ENCODE results near the gene TECPR1.

The TECPR1 gene

GRCh38 chr7:98244871-98245270 lies 7.2 kb downstream of the TECPR1 start:
- Histone ChIP-seq H3K4me3 (ENCODE audit: insufficient read length, low read depth) (no peak overlapping the region), H3K4me1 (ENCODE audit: insufficient read depth, insufficient read length) (peaks cover 2% of the 10 kb centered on the region), H3K9ac (ENCODE audit: insufficient read length, low read depth) (no peak overlapping the region), H3K9me3 (ENCODE audit: insufficient read depth, low read length) (no peaks in the 10 kb centered on the region), H3K36me3 (ENCODE audit: insufficient read depth, insufficient read length, low read length) (peaks cover 8% of the 10 kb centered on the region), H3K27me3 (ENCODE audit: insufficient read depth, insufficient read length) (no peaks in the 10 kb centered on the region)
- TF ChIP-seq ZNF274 (IDR thresholded peaks at IDR 0.05; ENCODE audit: low read depth, low read length): no peak
- no peak for TF ChIP-seq SUZ12 (IDR thresholded peaks at IDR 0.05; ENCODE audit: extremely low read depth, insufficient read depth, insufficient read length)
- TF ChIP-seq YY1 (IDR thresholded peaks at IDR 0.05; ENCODE audit: insufficient read depth, insufficient read length): no peak
- no peak for DNase-seq (ENCODE audit: low read depth, low spot score)

DNA sequence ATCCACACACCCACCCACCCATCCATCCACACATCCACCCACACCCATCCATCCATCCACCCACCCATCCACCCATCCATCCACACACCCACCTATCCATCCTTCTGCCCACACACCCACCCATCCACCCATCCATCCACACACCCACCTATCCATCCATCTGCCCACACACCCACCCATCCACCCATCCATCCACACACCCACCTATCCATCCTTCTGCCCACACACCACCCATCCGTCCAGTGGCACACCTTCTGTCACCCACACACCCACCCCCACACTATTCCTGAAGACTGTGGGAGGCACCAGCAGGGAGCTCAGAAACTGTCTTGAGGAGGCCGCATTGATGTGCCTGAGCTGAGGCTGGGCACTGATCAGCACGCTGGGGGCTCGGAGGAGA lies 9.1 kb downstream of the TECPR1 start:
- H3K36me3 ChIP-seq (ENCODE audit: insufficient read depth, insufficient read length, low read length): peaks cover 16% of the 10 kb centered on the region
- no peaks in the 10 kb centered on the region for H3K9me3 ChIP-seq (ENCODE audit: insufficient read depth, low read length)
- no peak overlapping the region for H3K9ac ChIP-seq (ENCODE audit: insufficient read length, low read depth)
- no peak overlapping the region for H3K4me3 ChIP-seq (ENCODE audit: insufficient read length, low read depth)
- H3K27me3 ChIP-seq (ENCODE audit: insufficient read depth, insufficient read length): no peaks in the 10 kb centered on the region
- peaks cover 2% of the 10 kb centered on the region for H3K4me1 ChIP-seq (ENCODE audit: insufficient read depth, insufficient read length)
- DNase-seq (ENCODE audit: low read depth, low spot score): no peak
- TF ChIP-seq YY1 (IDR thresholded peaks at IDR 0.05; ENCODE audit: insufficient read depth, insufficient read length) (no peak), ZNF274 (IDR thresholded peaks at IDR 0.05; ENCODE audit: low read depth, low read length) (no peak), SUZ12 (IDR thresholded peaks at IDR 0.05; ENCODE audit: extremely low read depth, insufficient read depth, insufficient read length) (no peak)

DNA sequence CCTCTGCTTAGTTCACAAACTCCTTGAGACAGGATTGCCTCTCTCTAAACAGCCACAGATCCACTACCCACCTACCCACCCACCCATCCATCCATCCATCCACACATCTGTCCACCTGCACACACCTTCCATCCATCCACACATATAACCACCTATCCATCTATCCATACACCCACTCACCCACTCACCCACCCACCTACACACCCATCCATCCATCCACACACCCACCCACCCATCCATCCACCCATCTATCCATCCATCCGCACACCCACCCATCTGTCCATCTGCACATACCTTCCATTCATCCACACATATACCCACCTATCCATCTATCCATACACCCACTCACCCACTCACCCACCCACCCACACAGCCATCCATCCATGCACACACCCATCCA lies 9.7 kb downstream of the TECPR1 start:
- TF ChIP-seq YY1 (IDR thresholded peaks at IDR 0.05; ENCODE audit: insufficient read depth, insufficient read length): no peak
- no peak for TF ChIP-seq SUZ12 (IDR thresholded peaks at IDR 0.05; ENCODE audit: extremely low read depth, insufficient read depth, insufficient read length)
- no peak for TF ChIP-seq ZNF274 (IDR thresholded peaks at IDR 0.05; ENCODE audit: low read depth, low read length)
- Histone ChIP-seq H3K9me3 (ENCODE audit: insufficient read depth, low read length) (no peaks in the 10 kb centered on the region), H3K9ac (ENCODE audit: insufficient read length, low read depth) (peak overlapping the region; percentile 3), H3K27me3 (ENCODE audit: insufficient read depth, insufficient read length) (no peaks in the 10 kb centered on the region), H3K4me1 (ENCODE audit: insufficient read depth, insufficient read length) (peaks cover 2% of the 10 kb centered on the region), H3K4me3 (ENCODE audit: insufficient read length, low read depth) (no peak overlapping the region), H3K36me3 (ENCODE audit: insufficient read depth, insufficient read length, low read length) (peaks cover 17% of the 10 kb centered on the region)
- DNase-seq (ENCODE audit: low read depth, low spot score): no peak

DNA sequence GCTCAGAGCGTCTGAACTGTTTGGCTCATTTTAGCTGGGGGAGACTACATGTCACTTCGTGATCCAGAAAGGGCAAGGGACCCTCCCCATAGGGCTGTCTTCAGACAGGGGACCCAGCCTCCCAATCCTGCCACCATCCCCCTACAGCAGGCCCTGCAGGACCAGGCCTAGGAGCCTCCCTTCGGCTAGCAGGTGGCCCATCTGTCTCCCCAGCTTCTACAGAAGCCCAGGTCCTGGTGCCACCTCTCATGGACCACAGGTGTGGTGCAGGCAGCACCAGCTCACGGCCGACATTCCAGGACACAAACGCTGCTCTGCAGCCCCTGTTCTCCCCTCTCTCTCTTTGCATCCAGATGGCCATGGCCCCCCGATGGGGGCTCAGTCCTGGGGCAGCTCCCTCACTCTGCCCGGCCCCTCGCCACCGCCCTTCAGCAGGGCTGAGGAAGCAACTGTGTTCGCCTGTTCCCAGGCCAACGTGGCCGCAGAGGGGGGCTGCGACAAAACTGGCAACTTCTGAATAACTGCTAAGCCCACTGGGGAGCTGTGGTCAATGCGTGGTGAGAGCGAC lies 10.3 kb downstream of the TECPR1 start:
- no peak for TF ChIP-seq ZNF274 (IDR thresholded peaks at IDR 0.05; ENCODE audit: low read depth, low read length)
- TF ChIP-seq SUZ12 (IDR thresholded peaks at IDR 0.05; ENCODE audit: extremely low read depth, insufficient read depth, insufficient read length): no peak
- no peak for TF ChIP-seq YY1 (IDR thresholded peaks at IDR 0.05; ENCODE audit: insufficient read depth, insufficient read length)
- Histone ChIP-seq H3K9ac (ENCODE audit: insufficient read length, low read depth) (peak overlapping the region; percentile 3), H3K27me3 (ENCODE audit: insufficient read depth, insufficient read length) (no peaks in the 10 kb centered on the region), H3K36me3 (ENCODE audit: insufficient read depth, insufficient read length, low read length) (peaks cover 17% of the 10 kb centered on the region), H3K4me3 (ENCODE audit: insufficient read length, low read depth) (no peak overlapping the region), H3K9me3 (ENCODE audit: insufficient read depth, low read length) (no peaks in the 10 kb centered on the region), H3K4me1 (ENCODE audit: insufficient read depth, insufficient read length) (peaks cover 2% of the 10 kb centered on the region)
- no peak for DNase-seq (ENCODE audit: low read depth, low spot score)

DNA sequence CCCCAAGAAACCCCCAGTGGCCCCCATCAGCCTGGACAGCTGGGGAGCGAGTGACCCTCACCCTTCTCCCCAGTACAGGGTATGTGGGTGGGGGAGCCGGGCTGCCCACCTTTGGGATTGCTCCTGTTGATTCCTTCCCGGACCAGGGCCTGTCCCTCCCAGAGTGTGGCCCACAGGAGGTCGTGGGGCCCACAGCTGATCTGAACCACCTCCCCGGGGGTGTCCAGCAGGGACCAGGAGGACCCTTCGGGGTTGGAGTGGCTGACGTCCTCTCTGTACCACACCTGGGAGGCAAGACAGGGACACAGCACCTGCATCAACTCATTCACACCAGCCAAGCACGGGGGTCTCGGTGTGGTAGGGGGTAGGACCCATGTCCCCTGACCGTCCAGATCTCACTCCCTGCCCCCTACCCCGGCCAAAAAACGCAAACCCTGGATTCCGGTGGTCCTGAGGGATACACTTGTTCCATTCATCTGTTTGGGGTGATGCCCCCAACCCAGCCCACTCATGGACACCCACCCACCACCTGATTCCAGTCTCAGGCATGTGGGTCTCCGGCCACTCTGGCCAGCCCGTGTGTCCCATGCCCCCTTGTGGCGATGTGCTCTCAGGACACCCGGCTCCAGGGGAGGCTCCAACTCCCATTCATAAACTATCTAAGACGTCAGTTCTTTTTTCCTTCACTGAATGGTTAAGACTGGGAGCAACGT lies 10.9 kb downstream of the TECPR1 start:
- no peak for TF ChIP-seq YY1 (IDR thresholded peaks at IDR 0.05; ENCODE audit: insufficient read depth, insufficient read length)
- no peak for TF ChIP-seq SUZ12 (IDR thresholded peaks at IDR 0.05; ENCODE audit: extremely low read depth, insufficient read depth, insufficient read length)
- TF ChIP-seq ZNF274 (IDR thresholded peaks at IDR 0.05; ENCODE audit: low read depth, low read length): no peak
- H3K4me3 ChIP-seq (ENCODE audit: insufficient read length, low read depth): no peak overlapping the region
- H3K9me3 ChIP-seq (ENCODE audit: insufficient read depth, low read length): no peaks in the 10 kb centered on the region
- no peak overlapping the region for H3K9ac ChIP-seq (ENCODE audit: insufficient read length, low read depth)
- peak; percentile 36 for DNase-seq (ENCODE audit: low read depth, low spot score)
- H3K36me3 ChIP-seq (ENCODE audit: insufficient read depth, insufficient read length, low read length): peaks cover 19% of the 10 kb centered on the region
- H3K27me3 ChIP-seq (ENCODE audit: insufficient read depth, insufficient read length): no peaks in the 10 kb centered on the region
- peaks cover 2% of the 10 kb centered on the region for H3K4me1 ChIP-seq (ENCODE audit: insufficient read depth, insufficient read length)

DNA sequence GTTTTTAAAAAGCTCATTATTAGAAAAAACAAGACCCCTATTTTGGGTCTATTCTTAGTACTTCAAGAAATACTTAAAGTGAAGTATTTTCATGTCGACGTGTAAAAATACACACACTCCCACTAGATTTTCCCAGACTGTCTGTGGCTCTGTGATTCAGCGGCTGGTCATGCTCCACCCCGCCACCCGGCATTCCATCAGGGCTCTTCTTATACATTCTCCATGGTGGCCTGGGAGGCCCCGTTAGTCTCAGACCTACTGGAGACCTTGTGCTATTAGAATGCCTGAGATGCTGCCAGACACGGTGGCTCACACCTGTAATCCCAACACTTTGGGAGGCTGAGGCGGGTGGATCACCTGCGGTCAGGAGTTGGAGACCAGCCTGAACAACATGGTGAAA lies 13.1 kb downstream of the TECPR1 start:
- H3K27me3 ChIP-seq (ENCODE audit: insufficient read depth, insufficient read length): no peaks in the 10 kb centered on the region
- no peak for TF ChIP-seq YY1 (IDR thresholded peaks at IDR 0.05; ENCODE audit: insufficient read depth, insufficient read length)
- peaks cover 15% of the 10 kb centered on the region for H3K36me3 ChIP-seq (ENCODE audit: insufficient read depth, insufficient read length, low read length)
- H3K4me3 ChIP-seq (ENCODE audit: insufficient read length, low read depth): no peak overlapping the region
- H3K4me1 ChIP-seq (ENCODE audit: insufficient read depth, insufficient read length): peaks cover 2% of the 10 kb centered on the region
- no peaks in the 10 kb centered on the region for H3K9me3 ChIP-seq (ENCODE audit: insufficient read depth, low read length)
- no peak overlapping the region for H3K9ac ChIP-seq (ENCODE audit: insufficient read length, low read depth)
- no peak for DNase-seq (ENCODE audit: low read depth, low spot score)

DNA sequence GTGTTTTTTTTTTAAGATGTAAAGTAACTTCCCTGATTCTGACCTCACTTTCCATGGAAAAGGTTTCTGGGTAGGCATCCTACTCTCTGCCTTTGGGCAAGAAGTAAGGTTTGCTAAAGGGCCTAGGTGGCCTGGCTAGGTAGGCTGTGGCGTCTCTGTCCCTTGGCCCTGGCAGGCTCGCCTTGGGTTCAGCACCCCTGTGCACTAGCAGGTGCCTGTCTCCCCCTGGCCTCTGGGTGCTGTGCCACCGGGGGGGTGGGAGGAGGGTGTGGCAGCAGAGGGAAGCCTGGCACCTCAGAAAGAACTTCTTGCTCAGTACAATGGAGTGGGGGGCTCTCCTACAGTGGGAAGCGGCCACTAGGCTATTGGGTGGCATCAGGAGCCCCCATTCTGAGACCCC lies 14.0 kb downstream of the TECPR1 start:
- no peak overlapping the region for H3K9ac ChIP-seq (ENCODE audit: insufficient read length, low read depth)
- H3K4me3 ChIP-seq (ENCODE audit: insufficient read length, low read depth): no peak overlapping the region
- peaks cover 15% of the 10 kb centered on the region for H3K36me3 ChIP-seq (ENCODE audit: insufficient read depth, insufficient read length, low read length)
- H3K9me3 ChIP-seq (ENCODE audit: insufficient read depth, low read length): no peaks in the 10 kb centered on the region
- peaks cover 2% of the 10 kb centered on the region for H3K4me1 ChIP-seq (ENCODE audit: insufficient read depth, insufficient read length)
- TF ChIP-seq SUZ12 (IDR thresholded peaks at IDR 0.05; ENCODE audit: extremely low read depth, insufficient read depth, insufficient read length) (no peak), YY1 (IDR thresholded peaks at IDR 0.05; ENCODE audit: insufficient read depth, insufficient read length) (no peak), ZNF274 (IDR thresholded peaks at IDR 0.05; ENCODE audit: low read depth, low read length) (no peak)
- H3K27me3 ChIP-seq (ENCODE audit: insufficient read depth, insufficient read length): no peaks in the 10 kb centered on the region
- no peak for DNase-seq (ENCODE audit: low read depth, low spot score)

All from NT2/D1 (cell line).